HG02840 (cell line): ENCODE data around the gene CA6.
"Not testable (repeated sequence)": the region's sequence is repeated elsewhere in the genome, so short reads cannot be mapped to it uniquely, and the experiment has no call there.

ENCODE experiments used
- ATAC-seq: cut with Tn5 transposase; IDR thresholded peaks from one replicate; pipeline ENCODE4 v1.9.1; 2021; ENCODE audit warnings: mild to moderate bottlenecking, moderate library complexity, moderate number of reproducible peaks; ENCODE audit not compliant: unreplicated experiment, low FRiP score

CA6 gene

GRCh38 chr1:8966606-8967005, 20.9 kb downstream of the CA6 start:
- no peak for ATAC-seq

GRCh38 chr1:8968902-8969301, 23.2 kb downstream of the CA6 start:
- not testable (repeated sequence) for ATAC-seq

GRCh38 chr1:8969937-8970336, 24.3 kb downstream of the CA6 start:
- no peak for ATAC-seq

DNA sequence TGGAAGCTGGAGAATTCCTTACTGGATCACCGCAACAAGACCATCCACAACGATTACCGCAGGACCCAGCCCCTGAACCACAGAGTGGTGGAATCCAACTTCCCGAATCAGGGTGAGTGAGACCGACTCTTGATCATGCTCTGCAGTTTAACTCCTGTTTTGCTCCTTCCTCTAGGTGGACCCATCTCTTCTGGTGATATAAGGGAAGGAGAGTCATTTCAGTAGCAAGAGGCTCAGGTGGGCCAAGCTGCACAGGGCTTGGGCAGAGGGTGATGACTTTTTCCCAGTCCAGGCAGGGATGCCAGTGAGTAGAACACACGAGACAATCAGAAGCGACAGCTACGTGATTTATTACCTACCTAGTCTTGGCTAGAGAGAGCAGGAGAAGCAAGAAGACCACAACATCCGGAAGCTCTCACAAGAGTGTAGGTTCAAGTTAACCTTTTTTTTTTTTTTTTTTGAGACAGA, 25.2 kb downstream of the CA6 start:
- no peak for ATAC-seq

- no peak for ATAC-seq
These were observed 28.9 kb downstream of the CA6 start for GRCh38 chr1:8974551-8974950.

DNA sequence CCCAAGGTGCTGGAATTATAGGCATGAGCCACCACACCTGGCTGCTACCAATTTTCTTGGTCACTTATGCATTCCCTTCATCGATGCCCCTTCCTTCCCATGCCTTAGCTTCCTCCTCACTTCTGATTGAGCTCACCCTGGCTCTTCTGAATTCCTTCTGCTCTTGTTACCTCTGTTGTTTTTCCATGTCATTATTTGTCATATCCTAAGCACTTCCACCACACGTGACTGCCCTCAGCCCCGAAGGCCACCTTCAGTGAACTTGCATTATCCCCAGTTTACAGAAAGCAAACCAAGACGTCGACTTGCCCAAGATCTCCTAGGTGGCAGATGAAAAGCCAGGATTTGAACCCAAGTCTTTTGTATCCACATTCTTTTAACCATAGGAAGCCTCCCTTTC, 30.7 kb downstream of the CA6 start:
- no peak for ATAC-seq

DNA sequence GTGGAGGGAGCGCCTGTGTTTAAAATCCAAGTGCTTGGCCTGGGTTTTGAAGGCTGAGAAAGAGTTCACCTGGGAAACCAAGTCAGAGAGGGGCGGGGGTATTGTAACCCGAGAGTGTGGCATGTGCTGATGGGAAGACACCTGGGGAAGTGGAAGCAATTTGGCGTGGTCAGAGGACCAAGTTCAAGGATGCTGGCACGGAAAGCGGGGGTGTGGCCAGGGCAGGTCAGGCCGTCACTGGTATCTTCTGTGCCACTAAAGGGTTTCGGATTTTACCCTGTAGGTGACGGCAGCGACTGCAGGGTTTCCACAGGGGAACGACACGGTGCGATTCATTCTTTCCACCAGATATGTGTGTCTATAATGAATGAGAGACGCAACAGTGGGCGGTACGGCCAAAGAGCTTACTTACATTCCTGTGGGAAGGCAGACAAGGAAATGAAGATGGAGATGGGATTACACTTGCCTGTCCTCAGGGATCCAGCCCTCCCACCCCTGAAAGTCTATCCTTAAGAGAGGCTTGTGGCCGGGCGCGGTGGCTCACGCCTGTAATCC, 31.3 kb downstream of the CA6 start:
- ATAC-seq = no peak

DNA sequence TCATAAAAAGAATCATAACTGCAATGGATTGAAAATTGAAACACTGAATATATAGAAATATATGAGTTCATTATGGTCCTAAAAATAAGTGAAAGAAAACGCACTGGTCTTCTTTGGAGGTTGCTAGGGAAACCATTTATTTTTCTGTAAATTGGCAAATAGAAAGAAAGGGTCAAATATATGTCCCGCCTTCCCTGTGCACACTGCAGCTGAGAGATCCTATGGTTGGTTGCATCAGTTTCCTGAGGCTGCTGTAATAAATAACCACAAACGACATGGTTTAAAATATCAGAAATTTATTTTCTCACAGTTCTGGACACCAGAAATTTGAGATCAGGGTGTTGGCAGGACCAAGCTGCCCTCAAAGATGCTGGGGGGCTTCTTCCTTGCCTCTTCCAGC, 35.0 kb downstream of the CA6 start:
- no peak for ATAC-seq

- ATAC-seq = no peak
These were observed 35.5 kb downstream of the CA6 start for GRCh38 chr1:8981169-8981568.

DNA sequence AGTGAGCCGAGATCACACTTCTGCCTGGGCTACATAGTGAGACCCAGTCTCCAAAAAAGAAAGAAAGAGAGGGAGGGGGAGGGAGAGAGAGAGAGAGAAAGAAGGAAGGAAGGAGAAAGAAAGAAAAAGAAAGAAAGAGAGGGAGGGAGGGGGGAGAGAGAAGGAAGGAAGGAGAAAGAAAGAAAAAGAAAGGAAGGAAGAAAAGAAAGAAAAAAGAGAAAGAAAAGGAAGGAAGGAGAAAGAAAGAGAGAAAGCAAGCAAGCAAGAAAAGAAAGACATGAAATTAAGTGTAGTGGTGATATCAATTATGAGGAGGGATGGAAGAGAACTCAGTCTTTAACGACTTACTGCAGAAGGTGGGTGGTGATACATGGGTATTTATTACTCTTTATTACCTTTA, 38.5 kb downstream of the CA6 start:
- ATAC-seq = no peak

DNA sequence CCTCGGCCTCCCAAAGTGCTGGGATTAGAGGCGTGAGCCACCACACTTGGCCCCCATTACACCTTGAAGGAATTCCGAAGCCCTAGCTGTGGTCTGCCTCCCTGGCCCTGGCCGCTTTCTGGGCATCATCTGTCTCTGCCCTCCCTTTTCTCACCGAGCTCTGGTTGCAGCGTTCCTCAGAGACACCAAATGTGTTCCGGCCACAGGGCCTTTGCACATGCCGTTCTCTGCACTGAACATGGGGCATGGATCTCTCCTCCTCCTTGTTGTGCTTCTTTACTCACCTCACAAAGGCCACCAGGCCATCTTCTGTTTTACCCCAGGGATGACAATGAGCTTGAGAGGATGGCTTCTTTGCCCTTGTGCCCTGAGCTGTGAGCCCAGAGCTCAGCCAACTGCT, 39.3 kb downstream of the CA6 start:
- ATAC-seq = no peak

DNA sequence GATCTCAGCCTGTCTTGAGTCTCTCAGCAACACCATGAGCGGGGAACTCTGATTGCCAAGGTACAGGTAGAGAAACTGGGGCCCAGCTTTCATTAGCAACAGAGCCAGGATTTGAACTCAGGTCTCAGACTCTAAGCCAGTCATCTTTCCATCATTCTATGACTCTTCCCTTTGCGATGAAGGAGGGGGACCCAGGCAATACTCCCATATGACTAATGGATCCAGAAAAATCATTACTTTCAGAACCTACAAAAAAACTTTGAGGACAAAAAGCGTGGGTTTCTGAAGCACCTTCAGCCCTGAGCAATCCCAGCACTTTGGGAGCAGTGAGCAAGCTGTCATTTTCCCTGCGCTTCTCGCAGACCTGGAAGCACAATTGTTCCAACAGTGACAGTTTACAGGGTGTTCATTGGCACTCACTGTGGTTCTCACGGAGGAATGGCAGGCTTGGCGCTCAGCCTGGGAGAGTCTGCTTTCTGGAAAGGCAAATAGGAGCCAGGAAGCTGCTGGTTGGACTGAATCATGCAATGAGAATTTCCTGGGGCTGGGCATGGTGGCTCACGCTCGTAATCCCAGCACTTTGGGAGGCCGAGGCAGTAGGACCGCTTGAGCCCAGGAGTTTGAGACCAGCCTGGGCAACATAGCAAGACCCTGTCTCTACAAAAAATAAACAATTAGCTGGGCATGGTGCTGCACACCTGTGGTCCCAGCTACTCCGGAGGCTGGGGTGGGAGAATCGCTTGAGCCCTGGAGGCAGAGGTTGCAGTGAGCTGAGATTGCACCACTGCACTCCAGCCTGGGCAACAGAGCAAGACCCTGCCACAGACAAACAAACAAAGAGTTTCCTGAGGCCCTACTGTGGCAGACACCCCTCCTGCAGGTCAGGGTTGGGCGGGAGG, 40.5 kb downstream of the CA6 start:
- ATAC-seq = no peak

DNA sequence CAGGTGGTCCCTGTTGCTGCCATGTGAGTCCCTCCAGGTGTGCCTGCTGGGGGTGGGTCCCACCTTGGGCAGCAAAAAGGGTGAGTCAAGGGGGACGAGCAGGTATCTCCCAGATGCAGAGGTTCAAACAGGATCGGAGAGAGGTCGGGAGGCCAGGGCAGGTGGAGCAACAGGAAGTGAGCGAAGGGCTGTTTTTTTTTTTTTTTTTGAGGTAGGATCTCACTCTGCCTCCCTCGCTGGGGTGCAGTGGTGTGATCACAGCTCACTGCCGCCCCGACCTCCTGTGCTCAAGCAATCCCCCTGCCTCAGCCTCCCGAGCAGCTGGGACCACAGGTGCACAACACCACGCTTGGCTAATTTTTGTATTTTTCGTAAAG, 41.1 kb downstream of the CA6 start:
- ATAC-seq = no peak

DNA sequence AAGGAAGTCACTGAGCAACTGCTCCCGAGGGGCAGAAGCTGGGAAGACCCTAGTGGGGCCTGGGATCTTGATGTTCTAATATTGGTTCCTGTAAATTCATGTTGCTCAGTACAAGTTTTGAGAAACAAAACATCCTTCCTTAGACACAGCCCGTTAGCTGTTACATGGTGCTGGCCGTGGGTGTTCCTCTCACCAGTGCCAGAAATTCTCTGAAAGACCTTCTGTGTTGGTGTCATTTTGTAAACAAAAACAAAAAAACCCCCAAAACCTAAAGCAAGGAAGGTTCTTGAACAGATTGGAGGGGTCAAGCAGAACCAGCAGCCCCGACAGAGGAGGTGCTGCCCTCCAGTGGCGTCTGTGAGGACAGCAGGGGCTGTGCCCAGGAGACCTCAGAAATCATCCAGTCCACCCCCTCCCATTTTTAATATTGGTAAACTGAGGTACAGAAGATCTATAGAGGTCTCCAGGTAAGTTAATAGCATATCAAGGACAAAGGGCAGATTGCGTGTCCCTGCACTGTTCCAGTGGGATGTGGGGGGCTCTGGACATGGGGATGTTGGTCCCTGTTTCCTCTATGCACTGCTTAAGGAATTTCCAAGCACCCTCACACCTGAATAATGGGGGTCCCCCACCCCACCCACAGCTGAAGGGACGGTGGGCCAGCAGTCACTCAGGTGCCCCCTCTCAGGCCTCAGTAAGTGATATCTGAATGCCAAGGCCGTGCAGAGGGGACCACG, 42.4 kb downstream of the CA6 start:
- no peak for ATAC-seq

- no peak for ATAC-seq
These were observed 42.9 kb downstream of the CA6 start for GRCh38 chr1:8988618-8988967.

DNA sequence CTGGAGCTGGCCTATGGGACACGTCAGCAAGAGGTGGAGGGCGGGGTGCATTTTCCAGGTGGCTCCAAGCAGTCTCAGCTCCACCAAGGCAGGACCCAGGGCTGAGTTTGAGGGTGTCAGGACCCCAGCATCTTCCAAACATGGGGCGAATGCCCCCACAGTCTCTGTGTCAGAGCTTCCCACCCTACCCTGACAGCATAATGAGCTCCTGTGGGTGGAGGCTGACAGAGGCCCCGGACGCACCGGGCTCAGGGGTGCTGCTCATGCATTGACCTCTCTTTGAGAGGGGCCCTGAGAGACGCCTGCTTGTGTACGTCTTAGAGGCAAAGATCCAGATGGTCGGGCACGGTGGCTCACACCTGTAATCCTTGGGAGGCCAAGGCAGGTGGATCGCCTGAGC, 43.4 kb downstream of the CA6 start:
- ATAC-seq = no peak

GRCh38 chr1:8989821-8990220, 44.2 kb downstream of the CA6 start:
- no peak for ATAC-seq

- no peak for ATAC-seq
These were observed 47.4 kb downstream of the CA6 start for GRCh38 chr1:8992936-8993687.

GRCh38 chr1:8993962-8994675, 48.5 kb downstream of the CA6 start:
- ATAC-seq = not testable (repeated sequence)

DNA sequence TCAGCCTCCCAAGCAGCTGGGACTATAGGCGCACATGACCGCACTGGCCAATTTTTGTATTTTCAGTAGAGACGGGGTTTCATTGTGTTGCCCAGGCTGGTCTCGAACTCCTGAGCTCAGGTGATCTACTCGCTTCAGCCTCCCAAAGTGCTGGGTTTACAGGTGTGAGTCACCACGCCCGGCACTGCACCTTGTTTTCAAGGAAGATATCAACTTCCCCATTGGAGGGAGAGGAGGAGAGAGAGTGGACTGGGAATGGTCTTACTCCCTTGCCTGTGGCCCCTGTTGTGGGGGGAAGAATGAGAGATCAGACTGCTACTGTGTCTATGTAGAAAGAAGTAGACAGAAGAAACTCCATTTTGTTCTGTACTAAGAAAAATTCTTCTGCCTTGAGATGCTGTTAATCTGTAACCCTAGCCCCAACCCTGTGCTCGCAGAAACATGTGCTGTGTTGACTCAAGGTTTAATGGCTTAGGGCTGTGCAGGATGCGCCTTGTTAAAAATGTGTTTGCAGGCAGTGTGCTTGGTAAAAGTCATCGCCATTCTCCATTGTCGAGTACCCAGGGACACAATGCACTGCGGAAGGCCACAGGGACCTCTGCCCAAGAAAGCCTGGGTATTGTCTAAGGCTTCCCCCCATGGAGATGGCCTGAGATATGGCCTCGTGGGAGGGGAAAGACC, 56.0 kb downstream of the CA6 start:
- ATAC-seq = not testable (repeated sequence)
